ENCODE measurements around the gene SCN11A.

The SCN11A gene

GRCh38 chr3:39051649-39052561, at the start of gene SCN11A, which contains the start of gene WDR48:
TSS of gene SCN11A (minus strand) at chr3:39051944. CDS start at chr3:38950362, 101,582 bp downstream.
TSS of gene WDR48 (plus strand) at chr3:39052016. CDS start at chr3:39052026, 10 bp downstream.
- DNase-seq = peak; percentile 91

GRCh38 chr3:39101022-39101689, 49.4 kb upstream of the SCN11A start:
- DNase-seq = peak; percentile 49

- DNase-seq = no peak
These were observed 48.7 kb upstream of the SCN11A start for GRCh38 chr3:39100500-39100886.

DNA sequence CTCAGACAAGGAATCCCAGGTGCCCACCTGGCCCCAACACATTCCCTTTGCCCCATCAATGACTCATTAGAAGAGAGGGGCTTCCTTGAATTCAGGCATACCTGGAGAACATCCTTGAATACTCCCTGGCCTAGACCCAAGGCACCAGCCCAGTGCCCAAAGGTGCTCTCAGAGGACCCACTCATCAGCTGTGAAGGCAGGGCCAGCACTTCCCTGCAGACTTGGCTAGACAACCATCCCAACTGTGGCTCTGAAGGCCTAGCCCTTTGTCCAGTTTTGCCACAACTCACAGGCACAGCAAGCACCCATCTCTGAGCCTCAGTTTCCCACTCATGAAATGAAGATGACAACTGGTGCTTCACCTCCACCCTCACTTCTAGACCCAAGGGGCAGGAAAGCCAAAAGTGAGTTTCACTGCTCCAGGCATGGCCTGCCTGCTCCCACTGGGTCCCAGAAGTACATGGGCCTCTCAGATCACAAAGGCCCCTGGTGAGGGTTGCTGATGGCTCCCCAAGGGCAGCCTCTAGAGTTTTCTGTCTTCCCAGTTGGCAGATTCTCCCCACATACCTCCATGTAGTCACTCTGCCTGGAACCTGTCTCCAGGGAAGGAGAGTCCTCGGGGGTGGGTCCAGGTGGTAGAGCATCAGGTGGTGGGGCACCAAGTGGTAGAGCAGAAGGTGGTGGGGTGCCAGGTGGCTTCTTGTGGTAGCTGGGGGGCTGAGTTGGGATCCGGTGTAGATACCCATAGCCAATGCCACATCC, 48.2 kb upstream of the SCN11A start:
- no peak for DNase-seq

GRCh38 chr3:39099242-39099641, 47.5 kb upstream of the SCN11A start:
- no peak for DNase-seq

DNA sequence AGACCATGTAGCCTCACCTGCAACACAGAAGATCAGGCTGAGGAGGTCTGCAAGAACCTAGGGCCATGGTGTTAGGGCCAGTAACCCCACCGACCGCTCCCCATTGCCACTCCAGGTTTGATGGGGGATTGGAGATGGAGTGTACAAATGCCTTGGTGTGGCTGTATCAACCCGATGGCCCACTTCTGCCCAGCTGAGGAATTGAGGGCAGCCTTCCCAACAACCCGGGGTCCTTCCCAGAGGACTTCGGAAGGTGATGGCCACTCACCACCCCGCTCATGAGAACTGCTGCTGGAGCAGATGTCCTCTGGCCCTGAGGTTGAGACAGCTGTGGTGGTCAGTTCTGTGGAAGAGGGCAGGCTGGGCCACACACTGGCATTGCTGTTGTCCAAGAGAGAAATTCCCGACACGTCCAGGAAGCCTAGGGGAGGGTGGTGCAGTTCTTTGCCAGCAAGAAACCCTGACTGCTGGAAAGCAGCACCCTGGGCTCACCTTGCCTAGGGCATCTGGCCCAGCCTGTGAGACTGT, 46.8 kb upstream of the SCN11A start:
- DNase-seq = no peak

- DNase-seq = no peak
These were observed 46.1 kb upstream of the SCN11A start for GRCh38 chr3:39097716-39098472.

GRCh38 chr3:39096775-39097174, 45.0 kb upstream of the SCN11A start:
- no peak for DNase-seq

DNA sequence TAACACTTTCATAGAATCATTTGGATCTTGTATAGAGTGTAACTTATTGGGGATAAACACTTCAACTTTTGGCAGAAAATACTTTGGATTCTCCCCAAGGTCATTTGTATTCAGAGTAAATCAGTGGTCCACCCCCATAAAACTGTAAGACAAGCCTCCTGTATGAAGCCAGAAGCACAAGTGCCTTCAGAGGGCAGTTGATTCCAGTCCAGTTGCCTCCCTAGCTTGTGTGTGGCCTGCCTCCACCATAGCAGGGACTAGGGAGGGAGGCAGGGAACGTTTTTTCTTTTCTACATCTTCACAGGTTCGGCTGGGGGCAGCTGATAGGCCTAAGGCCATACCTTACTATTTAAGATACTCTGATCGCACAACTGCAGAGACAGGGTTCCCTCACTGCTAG, 44.0 kb upstream of the SCN11A start:
- DNase-seq = no peak

GRCh38 chr3:39094851-39095677, 43.3 kb upstream of the SCN11A start:
- no peak for DNase-seq

DNA sequence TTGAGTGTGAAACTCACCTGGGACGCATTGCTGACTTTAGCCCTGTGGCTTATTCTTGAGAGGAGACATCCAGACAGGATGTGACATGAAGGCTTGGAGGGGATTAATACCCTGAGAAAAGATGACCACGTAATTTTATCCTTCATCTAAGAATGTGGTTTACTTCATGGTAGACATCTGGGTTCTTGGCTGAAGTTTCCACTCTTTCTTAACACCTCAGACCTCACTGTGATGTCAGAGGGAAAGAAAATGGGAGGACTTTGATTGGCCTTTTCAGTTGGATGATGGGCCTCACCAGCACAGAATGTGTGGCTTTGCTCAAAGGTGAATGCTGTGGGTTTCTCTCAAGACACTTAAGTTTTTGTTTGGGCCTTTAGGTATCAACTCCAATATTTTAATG, 39.2 kb upstream of the SCN11A start:
- no peak for DNase-seq

DNA sequence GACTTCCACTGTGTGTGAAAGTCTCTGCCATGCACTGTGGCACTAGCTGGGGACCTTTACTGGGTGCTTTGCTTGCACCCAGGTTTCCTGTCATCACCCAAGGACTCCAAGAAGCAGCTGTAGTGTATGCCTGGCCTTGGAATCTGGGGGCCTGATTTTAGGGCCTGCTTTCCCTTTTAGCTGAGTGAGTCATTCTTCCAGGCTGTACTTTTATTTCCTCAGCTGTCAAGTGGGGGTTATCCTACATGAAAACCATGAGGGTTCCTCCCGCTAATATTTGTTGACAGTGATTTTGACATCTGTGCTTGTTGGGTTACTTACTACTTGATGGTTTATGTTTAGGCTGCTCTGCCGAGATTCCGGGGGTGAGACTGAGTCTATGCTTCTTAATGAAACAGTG, 37.1 kb upstream of the SCN11A start:
- no peak for DNase-seq

DNA sequence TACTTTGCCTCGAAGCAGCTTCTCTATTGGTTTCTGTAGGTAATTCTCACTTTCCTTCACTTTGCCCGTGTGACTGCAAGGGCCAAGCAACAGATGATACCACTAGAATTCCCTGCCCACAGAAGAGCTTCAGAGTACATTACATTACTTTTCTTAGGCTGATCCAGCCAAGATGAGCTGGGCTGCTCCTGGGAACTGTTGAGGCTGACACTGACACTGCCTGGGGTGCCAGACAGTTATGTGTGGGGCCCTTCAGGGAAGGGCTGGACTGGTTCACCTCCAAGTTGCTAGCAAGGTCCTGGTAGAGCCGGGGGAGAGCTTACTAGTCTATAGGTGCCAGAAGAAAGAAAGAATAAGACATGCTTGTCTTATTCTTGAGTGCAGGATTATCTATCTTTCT, 36.7 kb upstream of the SCN11A start:
- DNase-seq = no peak

- DNase-seq = no peak
These were observed 34.4 kb upstream of the SCN11A start for GRCh38 chr3:39086144-39086543.

- no peak for DNase-seq
These were observed 31.0 kb upstream of the SCN11A start for GRCh38 chr3:39082666-39083313.

GRCh38 chr3:39080026-39080425, 28.3 kb upstream of the SCN11A start:
- no peak for DNase-seq

GRCh38 chr3:39079530-39079929, 27.8 kb upstream of the SCN11A start:
- DNase-seq = no peak

- DNase-seq = no peak
These were observed 24.2 kb upstream of the SCN11A start for GRCh38 chr3:39075910-39076309.

GRCh38 chr3:39068556-39068955, 16.8 kb upstream of the SCN11A start:
- no peak for DNase-seq

GRCh38 chr3:39067286-39067685, 15.5 kb upstream of the SCN11A start:
- no peak for DNase-seq

DNA sequence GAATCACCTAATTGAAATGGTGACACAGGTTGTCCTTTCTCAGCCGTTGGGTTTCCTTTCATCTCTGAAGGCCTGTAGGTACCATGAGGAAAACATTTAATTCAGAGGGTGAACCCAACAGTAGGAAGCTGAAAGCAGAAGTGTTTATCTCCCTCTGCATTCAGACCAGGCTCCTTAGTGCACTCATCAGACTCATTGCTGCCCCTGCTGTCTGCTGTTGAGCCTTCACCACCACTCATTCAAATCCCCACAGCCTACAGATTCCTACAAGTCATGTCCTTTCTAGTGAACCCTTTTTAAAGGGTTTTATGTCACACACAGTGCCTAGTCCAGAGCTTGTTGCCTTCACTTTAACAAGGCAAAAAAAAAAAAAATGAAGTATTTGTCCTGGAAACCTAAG, 13.5 kb upstream of the SCN11A start:
- DNase-seq = no peak
